ENCODE measurements around the gene ZFR2.

Gene ZFR2

GRCh38 chr19:3801412-3802096 is 67.3 kb downstream of the ZFR2 start:
- DNase-seq (ENCODE audit: insufficient read length, low spot score) (no peak), FAIRE-seq (peak; percentile 85)
- TF ChIP-seq POLR2AphosphoS5 (IDR thresholded peaks at IDR 0.05; ENCODE audit: low read depth, low read length) (no peak), PAX5 (IDR thresholded peaks at IDR 0.05; ENCODE audit: insufficient read depth, low read length, severe bottlenecking) (no peak), SPI1 (IDR thresholded peaks at IDR 0.05; ENCODE audit: low read depth, low read length) (no peak), TAF1 (IDR thresholded peaks at IDR 0.05; ENCODE audit: low read depth, low read length) (no peak), POLR2A (IDR thresholded peaks at IDR 0.05; ENCODE audit: low read depth, low read length) (no peak), POU2F2 (IDR thresholded peaks at IDR 0.05; ENCODE audit: low read depth, low read length) (no peak)

DNA sequence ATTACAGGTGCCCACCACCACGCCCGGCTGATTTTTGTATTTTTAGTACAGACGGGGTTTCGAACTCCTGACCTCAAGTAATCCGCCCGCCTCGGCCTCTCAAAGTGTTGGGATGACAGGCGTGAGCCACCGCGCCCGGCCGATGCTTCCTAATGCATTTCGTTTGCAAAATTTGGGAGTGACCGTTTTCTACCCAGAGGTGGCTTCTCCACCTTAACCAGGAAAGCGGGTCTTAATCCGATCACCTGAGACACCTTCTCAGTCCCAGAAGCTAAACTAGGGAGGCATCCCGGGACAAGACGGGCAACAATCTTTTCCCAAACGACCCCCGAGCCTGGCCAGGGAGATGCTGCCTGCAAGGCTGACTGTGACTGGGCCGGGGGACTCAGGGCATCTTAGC is 67.8 kb downstream of the ZFR2 start:
- no peak for TF ChIP-seq POLR2A (IDR thresholded peaks at IDR 0.05; ENCODE audit: low read depth, low read length)
- no peak for TF ChIP-seq PAX5 (IDR thresholded peaks at IDR 0.05; ENCODE audit: insufficient read depth, low read length, severe bottlenecking)
- no peak for TF ChIP-seq POLR2AphosphoS5 (IDR thresholded peaks at IDR 0.05; ENCODE audit: low read depth, low read length)
- no peak for TF ChIP-seq SPI1 (IDR thresholded peaks at IDR 0.05; ENCODE audit: low read depth, low read length)
- TF ChIP-seq TAF1 (IDR thresholded peaks at IDR 0.05; ENCODE audit: low read depth, low read length): no peak
- no peak for TF ChIP-seq POU2F2 (IDR thresholded peaks at IDR 0.05; ENCODE audit: low read depth, low read length)
- FAIRE-seq (no peak), DNase-seq (ENCODE audit: insufficient read length, low spot score) (no peak)

DNA sequence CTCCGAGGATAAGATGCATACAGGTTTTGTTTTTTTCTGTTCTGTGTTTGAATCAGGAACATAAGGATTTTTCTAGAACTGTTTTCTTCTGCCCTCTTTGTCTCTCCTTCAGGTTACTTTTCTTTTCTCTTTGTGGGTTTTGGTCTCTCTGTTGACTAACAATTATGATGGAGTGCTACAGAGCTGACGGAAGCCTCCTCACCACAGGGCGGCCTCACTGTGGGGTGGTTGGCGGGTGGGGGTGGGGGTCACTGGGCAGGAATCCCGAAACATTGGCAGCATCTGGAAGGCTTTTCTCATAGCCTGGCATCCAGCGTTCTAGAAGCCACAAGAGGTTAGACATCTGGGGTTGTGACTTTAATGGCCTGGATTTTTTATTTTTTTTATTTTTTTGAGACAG is 70.7 kb downstream of the ZFR2 start:
- TF ChIP-seq SPI1 (IDR thresholded peaks at IDR 0.05; ENCODE audit: low read depth, low read length): no peak
- no peak for TF ChIP-seq POLR2A (IDR thresholded peaks at IDR 0.05; ENCODE audit: low read depth, low read length)
- TF ChIP-seq POLR2AphosphoS5 (IDR thresholded peaks at IDR 0.05; ENCODE audit: low read depth, low read length): no peak
- TF ChIP-seq TAF1 (IDR thresholded peaks at IDR 0.05; ENCODE audit: low read depth, low read length): no peak
- no peak for TF ChIP-seq POU2F2 (IDR thresholded peaks at IDR 0.05; ENCODE audit: low read depth, low read length)
- no peak for TF ChIP-seq PAX5 (IDR thresholded peaks at IDR 0.05; ENCODE audit: insufficient read depth, low read length, severe bottlenecking)
- FAIRE-seq: no peak
- no peak for DNase-seq (ENCODE audit: insufficient read length, low spot score)

DNA sequence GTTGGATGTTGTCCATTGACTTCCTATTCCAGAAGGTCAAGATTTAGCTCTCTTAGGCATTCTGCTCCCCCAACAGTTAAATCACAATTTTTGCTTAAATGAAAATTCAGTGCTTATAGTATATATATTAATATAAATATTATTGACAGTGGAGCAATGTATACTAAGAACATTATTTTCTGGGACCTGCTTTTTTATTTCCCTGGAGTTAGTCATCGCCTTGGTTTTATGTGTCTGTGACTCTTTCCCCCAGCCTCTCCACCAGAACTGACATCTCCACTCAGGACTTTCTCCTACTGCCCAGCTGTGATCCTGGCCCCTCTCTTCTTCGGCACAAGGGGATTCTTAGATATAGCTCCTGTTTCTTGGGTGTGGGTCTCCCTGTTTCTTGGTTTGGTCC is 72.5 kb downstream of the ZFR2 start:
- no peak for TF ChIP-seq POLR2A (IDR thresholded peaks at IDR 0.05; ENCODE audit: low read depth, low read length)
- no peak for TF ChIP-seq POLR2AphosphoS5 (IDR thresholded peaks at IDR 0.05; ENCODE audit: low read depth, low read length)
- no peak for TF ChIP-seq TAF1 (IDR thresholded peaks at IDR 0.05; ENCODE audit: low read depth, low read length)
- TF ChIP-seq PAX5 (IDR thresholded peaks at IDR 0.05; ENCODE audit: insufficient read depth, low read length, severe bottlenecking): no peak
- TF ChIP-seq POU2F2 (IDR thresholded peaks at IDR 0.05; ENCODE audit: low read depth, low read length): no peak
- no peak for TF ChIP-seq SPI1 (IDR thresholded peaks at IDR 0.05; ENCODE audit: low read depth, low read length)
- no peak for DNase-seq (ENCODE audit: insufficient read length, low spot score)
- no peak for FAIRE-seq

GRCh38 chr19:3793799-3794198 is 75.0 kb downstream of the ZFR2 start:
- FAIRE-seq (no peak), DNase-seq (ENCODE audit: insufficient read length, low spot score) (no peak)
- TF ChIP-seq SPI1 (IDR thresholded peaks at IDR 0.05; ENCODE audit: low read depth, low read length) (no peak), TAF1 (IDR thresholded peaks at IDR 0.05; ENCODE audit: low read depth, low read length) (no peak), PAX5 (IDR thresholded peaks at IDR 0.05; ENCODE audit: insufficient read depth, low read length, severe bottlenecking) (no peak), POLR2A (IDR thresholded peaks at IDR 0.05; ENCODE audit: low read depth, low read length) (no peak), POU2F2 (IDR thresholded peaks at IDR 0.05; ENCODE audit: low read depth, low read length) (no peak), POLR2AphosphoS5 (IDR thresholded peaks at IDR 0.05; ENCODE audit: low read depth, low read length) (no peak)

DNA sequence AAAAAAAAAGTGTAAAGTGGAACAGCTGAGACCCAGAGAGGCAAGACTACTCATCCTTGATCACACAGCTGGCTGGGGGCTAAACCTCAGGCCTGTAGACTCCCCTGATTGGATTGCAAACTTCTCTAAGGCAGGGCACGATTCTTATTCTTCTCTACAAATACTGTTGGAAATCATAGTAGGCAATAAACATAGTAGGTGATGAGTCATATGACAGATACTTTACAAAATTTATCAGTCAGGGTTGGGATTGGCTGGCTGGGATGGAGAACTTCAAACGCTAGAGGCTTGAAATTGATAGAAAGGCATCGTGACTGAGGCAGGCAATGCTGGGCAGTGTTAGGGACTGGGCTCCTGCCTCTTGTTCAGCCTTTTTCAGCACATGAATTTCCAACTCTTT is 76.7 kb downstream of the ZFR2 start:
- no peak for DNase-seq (ENCODE audit: insufficient read length, low spot score)
- TF ChIP-seq PAX5 (IDR thresholded peaks at IDR 0.05; ENCODE audit: insufficient read depth, low read length, severe bottlenecking) (no peak), TAF1 (IDR thresholded peaks at IDR 0.05; ENCODE audit: low read depth, low read length) (no peak), POLR2A (IDR thresholded peaks at IDR 0.05; ENCODE audit: low read depth, low read length) (no peak)
- no peak for FAIRE-seq

DNA sequence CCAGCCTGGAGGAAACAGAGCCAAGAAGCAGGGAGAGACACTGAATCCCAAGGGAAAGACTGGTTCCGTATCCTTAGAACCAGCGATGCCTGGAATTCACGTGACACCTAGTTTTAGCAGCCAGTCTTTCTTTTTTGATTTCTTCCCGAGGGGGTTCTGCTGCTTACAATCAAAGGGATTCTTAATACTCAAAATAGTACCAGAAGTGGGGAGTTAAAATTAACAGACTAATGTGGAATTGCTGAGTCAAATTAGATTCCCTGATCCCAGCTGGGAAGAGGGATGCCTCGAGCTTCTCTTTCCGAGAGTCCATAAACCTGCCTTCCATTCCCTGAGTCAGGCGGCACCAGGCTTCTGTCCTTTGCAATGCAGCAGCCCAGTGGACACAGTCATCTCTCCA is 77.9 kb downstream of the ZFR2 start:
- DNase-seq (ENCODE audit: insufficient read length, low spot score) (no peak), FAIRE-seq (no peak)
- TF ChIP-seq SPI1 (IDR thresholded peaks at IDR 0.05; ENCODE audit: low read depth, low read length): no peak
- TF ChIP-seq POLR2AphosphoS5 (IDR thresholded peaks at IDR 0.05; ENCODE audit: low read depth, low read length): no peak
- TF ChIP-seq PAX5 (IDR thresholded peaks at IDR 0.05; ENCODE audit: insufficient read depth, low read length, severe bottlenecking): no peak
- TF ChIP-seq POLR2A (IDR thresholded peaks at IDR 0.05; ENCODE audit: low read depth, low read length): no peak
- no peak for TF ChIP-seq POU2F2 (IDR thresholded peaks at IDR 0.05; ENCODE audit: low read depth, low read length)
- no peak for TF ChIP-seq TAF1 (IDR thresholded peaks at IDR 0.05; ENCODE audit: low read depth, low read length)

DNA sequence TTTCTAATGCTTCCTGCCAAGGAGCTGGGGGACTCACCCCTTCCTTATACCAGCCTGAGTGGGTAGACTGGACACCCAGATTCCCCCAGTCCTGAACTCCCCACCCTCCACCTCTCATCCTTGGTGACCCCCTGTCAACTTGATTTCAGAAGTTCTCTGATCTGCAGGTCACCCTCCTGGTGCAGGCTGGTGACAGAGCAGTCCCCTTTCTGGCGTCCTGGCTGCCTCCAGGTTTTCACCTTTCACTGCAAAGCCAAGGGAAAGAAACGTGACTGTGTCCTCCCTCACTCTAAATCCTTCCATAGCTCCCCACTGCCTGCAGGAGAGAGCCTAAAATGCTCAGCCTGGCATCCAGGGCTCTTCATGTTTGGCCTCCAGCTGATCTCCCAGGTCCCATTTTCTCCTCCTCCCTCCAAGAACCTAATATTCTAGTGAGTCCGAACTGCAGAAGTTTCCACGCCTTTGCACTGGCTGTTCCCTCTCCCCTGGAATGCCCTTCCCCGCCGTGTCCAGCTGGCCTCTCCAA is 78.6 kb downstream of the ZFR2 start:
- DNase-seq (ENCODE audit: insufficient read length, low spot score): no peak
- no peak for FAIRE-seq
- TF ChIP-seq POLR2A (IDR thresholded peaks at IDR 0.05; ENCODE audit: low read depth, low read length) (no peak), SPI1 (IDR thresholded peaks at IDR 0.05; ENCODE audit: low read depth, low read length) (no peak), TAF1 (IDR thresholded peaks at IDR 0.05; ENCODE audit: low read depth, low read length) (no peak), POU2F2 (IDR thresholded peaks at IDR 0.05; ENCODE audit: low read depth, low read length) (no peak), POLR2AphosphoS5 (IDR thresholded peaks at IDR 0.05; ENCODE audit: low read depth, low read length) (no peak), PAX5 (IDR thresholded peaks at IDR 0.05; ENCODE audit: insufficient read depth, low read length, severe bottlenecking) (no peak)

- no peak for FAIRE-seq
Measured at GRCh38 chr19:3788996-3789778, 79.7 kb downstream of the ZFR2 start.

More at GRCh38 chr19:3788996-3789778, 79.7 kb downstream of the ZFR2 start:
- no peak for TF ChIP-seq POLR2AphosphoS5 (IDR thresholded peaks at IDR 0.05; ENCODE audit: low read depth, low read length)
- TF ChIP-seq PAX5 (IDR thresholded peaks at IDR 0.05; ENCODE audit: insufficient read depth, low read length, severe bottlenecking): no peak
- TF ChIP-seq TAF1 (IDR thresholded peaks at IDR 0.05; ENCODE audit: low read depth, low read length): no peak
- no peak for TF ChIP-seq POU2F2 (IDR thresholded peaks at IDR 0.05; ENCODE audit: low read depth, low read length)
- no peak for TF ChIP-seq POLR2A (IDR thresholded peaks at IDR 0.05; ENCODE audit: low read depth, low read length)
- no peak for TF ChIP-seq SPI1 (IDR thresholded peaks at IDR 0.05; ENCODE audit: low read depth, low read length)
- no peak for DNase-seq (ENCODE audit: insufficient read length, low spot score)
